Mammary epithelial cell (primary cell): Measurements from ENCODE around the gene CCDC39.

Experiments
- CTCF ChIP-seq, 2 donors: IDR thresholded peaks in 1 of 2; conservative IDR thresholded peaks in 1 of 2; 2 replicates each; pipeline ENCODE4 v1.5.1; 2011 to 2012; ENCODE audit warnings: inconsistent platforms in 2 of 2, low read length in 2 of 2, mild to moderate bottlenecking in 2 of 2, control low read depth in 1 of 2, low read depth in 1 of 2; ENCODE audit not compliant: insufficient read depth in 1 of 2; ENCODE audit errors: extremely low read depth in 1 of 2
- EZH2 ChIP-seq: IDR thresholded peaks from 2 replicates; pipeline ENCODE4 v1.6.1; 2012; ENCODE audit warnings: low read length, inconsistent platforms, borderline replicate concordance

GRCh38 chr3:180694321-180694720 is 15.0 kb upstream of the CCDC39 start:
- TF ChIP-seq EZH2 (no peak), CTCF (conservative IDR thresholded peaks at IDR 0.05 in 1 of 2, IDR thresholded peaks at IDR 0.05 in 1 of 2; ENCODE audit: extremely low read depth in 1 of 2, insufficient read depth in 1 of 2, low read depth in 1 of 2, low read length in 2 of 2) (no peak)
